ENCODE results near the gene SH3PXD2A. TPM values are rescaled to one million over a fixed set of nuclear protein-coding genes. Genes with fewer than 3 reads are reported as not detected.

SH3PXD2A gene
- total and polyA plus RNA-seq, 8 donors = 3.9 to 16.4 (median 8.0) TPM

GRCh38 chr10:103764296-103765088 is 90.9 kb downstream of the SH3PXD2A start:
- H3K27me3 ChIP-seq = no peaks in the 10 kb centered on the region
- FAIRE-seq (no peak), ATAC-seq (no peak), DNase-seq (no peak)
- no peaks in the 10 kb centered on the region for H3K36me3 ChIP-seq
- no peak for TF ChIP-seq CTCF (IDR thresholded peaks at IDR 0.05)
- H3K4me3 ChIP-seq = no peak overlapping the region
- peaks cover 0 to 8% (median 5%) of the 10 kb centered on the region in 3 donors for H3K4me1 ChIP-seq
- no peaks in the 10 kb centered on the region for H3K9me3 ChIP-seq
- 83 to 84% methylated on average over 7 of the region's 7 CpGs for WGBS, 2 donors
- no peak overlapping the region for H3K27ac ChIP-seq
- intact Hi-C loops (cut with DNase I) = no loop called here

GRCh38 chr10:103763374-103764202 is 91.8 kb downstream of the SH3PXD2A start:
- Histone ChIP-seq H3K9me3 (no peaks in the 10 kb centered on the region), H3K27ac (no peak overlapping the region), H3K36me3 (no peaks in the 10 kb centered on the region), H3K4me3 (no peak overlapping the region), H3K27me3 (no peaks in the 10 kb centered on the region), H3K4me1 (peaks cover 0 to 8% (median 5%) of the 10 kb centered on the region in 3 donors)
- WGBS, 2 donors = 82% methylated on average over 7 of the region's 7 CpGs
- DNase-seq (no peak), FAIRE-seq (no peak), ATAC-seq (peak in 1 of 4 donors; percentile 63)
- TF ChIP-seq CTCF (IDR thresholded peaks at IDR 0.05) = no peak
- intact Hi-C loops (cut with DNase I) = no loop called here

DNA sequence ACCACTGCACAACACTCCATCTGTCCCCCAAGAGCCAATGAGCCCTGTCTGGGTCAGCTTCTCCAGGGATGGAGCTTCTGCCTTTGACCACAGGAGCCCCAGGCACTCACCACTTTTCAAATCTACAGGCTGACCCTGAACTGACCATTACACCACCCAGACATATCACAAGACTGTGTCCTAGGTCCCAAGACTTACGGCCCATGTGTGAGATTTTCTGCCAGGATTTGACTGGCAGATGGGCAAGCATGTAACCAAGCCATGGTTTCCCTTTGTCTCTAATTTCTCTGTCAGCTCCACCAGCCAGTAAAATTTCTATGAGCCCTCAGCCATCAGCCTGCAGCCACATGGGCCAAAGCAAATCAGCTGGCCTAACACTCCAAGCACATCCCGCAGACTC is 92.5 kb downstream of the SH3PXD2A start:
- intact Hi-C loops (cut with DNase I) = no loop called here
- WGBS, 2 donors = 89 to 95% methylated on average over 2 of the region's 2 CpGs
- Histone ChIP-seq H3K36me3 (no peaks in the 10 kb centered on the region), H3K4me1 (peaks cover 0 to 12% (median 5%) of the 10 kb centered on the region in 3 donors), H3K9me3 (no peaks in the 10 kb centered on the region), H3K27ac (no peak overlapping the region), H3K4me3 (no peak overlapping the region), H3K27me3 (no peaks in the 10 kb centered on the region)
- ATAC-seq (no peak), DNase-seq (no peak), FAIRE-seq (no peak)
- no peak for TF ChIP-seq CTCF (IDR thresholded peaks at IDR 0.05)

GRCh38 chr10:103762162-103762561 is 93.2 kb downstream of the SH3PXD2A start:
- ATAC-seq (no peak), DNase-seq (no peak), FAIRE-seq (no peak)
- Histone ChIP-seq H3K4me3 (no peak overlapping the region), H3K4me1 (peaks cover 0 to 12% (median 5%) of the 10 kb centered on the region in 3 donors), H3K36me3 (no peaks in the 10 kb centered on the region), H3K27ac (no peak overlapping the region), H3K27me3 (no peaks in the 10 kb centered on the region), H3K9me3 (no peaks in the 10 kb centered on the region)
- intact Hi-C loops (cut with DNase I) = no loop called here
- TF ChIP-seq CTCF (IDR thresholded peaks at IDR 0.05) = no peak
- 93 to 97% methylated on average over 4 of the region's 4 CpGs for WGBS, 2 donors

Measured in pancreas (tissue), 10 donors.